Endometrium (tissue), 2 donors: ENCODE measurements around the gene UBR4.

Experiments used
- FAIRE-seq: peaks from 2 replicates; lab custom pipeline; 2012; peaks lifted over from hg19 to GRCh38; lab: Jason Lieb, UNC
- donor health status: control.
- donor health status: control.

UBR4 gene

DNA sequence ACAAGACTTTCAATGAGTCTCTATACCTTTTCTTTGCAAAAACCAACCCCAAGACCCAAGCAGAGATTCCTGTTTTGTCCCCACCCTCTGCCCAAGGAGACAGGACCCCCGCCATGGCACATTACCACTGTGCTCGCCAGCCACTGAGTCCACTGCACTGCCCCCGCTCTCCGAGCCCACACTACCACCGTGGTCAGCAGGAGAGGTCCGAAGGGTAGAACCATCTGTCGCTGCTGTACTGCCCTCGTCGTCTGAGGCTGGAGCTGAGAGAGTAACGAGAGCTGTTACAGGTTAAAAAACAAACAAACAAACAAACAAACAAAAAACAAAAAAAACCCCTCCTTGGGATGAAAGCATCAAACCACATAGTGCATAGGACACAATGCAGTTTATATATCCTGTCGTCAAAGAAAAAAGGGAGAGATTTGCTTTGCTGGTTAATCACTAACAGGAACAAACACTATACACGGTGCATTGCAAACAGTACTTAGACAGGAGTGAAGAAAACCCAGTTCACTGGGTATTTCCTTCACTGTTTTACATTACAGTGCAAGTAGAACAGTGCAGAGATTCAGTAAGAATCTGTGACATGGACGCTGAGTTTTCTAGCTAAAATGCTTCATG, 71.0 kb downstream of the UBR4 start:
- no peak for FAIRE-seq

DNA sequence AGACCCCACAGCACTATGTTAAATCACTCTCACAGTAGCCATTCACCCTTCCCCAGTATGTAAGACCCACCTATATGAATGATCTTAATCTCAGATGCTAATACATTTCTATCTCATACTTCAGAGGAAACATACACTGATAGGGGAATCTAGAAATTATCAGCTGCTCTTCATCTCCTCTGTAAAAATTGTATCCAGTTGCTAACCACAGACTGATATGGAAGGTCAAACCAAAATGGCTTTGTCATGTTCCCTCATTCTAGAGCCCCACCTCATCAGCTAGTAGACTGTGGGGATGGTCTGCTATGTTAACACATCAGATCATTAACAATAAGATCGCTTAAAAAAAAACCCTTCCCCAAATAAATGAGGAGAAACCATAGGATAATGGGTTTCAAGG, 71.7 kb downstream of the UBR4 start:
- no peak for FAIRE-seq

DNA sequence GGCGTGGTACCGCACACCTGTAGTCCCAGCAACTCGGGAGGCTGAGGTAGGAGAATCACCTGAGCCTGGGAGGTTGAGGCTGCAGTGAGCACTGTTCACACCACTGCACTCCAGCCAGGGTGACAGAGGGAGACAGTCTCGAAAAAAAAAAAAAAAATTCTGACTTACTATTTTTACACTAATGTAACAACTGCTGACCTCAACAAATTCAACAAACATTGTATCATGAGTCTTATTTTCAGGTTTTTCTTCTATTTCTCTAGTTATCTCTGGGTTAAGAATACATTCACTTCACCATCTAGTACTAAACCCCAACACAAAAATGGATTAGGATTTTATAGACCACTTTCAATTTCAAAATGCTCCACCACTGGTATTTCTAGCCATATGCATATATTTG, 72.9 kb downstream of the UBR4 start:
- FAIRE-seq: no peak

DNA sequence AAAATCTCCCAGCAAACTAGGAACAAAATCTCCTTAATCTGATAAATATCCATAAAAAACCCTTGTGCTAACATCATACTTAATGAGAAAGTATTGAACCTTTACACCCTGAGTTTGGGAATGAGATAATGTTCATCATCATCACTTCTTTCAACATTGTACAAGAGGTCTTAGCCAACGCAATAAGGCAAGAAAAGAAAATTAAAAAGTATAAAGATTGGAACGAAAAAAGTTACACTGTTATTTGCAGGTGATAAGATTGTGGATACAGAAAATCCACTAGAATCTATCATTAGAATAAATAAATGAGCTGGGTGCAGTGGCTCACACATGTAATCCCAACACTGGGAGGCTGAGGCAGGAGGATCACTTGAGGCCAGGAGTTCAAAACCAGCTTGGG, 76.7 kb downstream of the UBR4 start:
- FAIRE-seq: no peak

DNA sequence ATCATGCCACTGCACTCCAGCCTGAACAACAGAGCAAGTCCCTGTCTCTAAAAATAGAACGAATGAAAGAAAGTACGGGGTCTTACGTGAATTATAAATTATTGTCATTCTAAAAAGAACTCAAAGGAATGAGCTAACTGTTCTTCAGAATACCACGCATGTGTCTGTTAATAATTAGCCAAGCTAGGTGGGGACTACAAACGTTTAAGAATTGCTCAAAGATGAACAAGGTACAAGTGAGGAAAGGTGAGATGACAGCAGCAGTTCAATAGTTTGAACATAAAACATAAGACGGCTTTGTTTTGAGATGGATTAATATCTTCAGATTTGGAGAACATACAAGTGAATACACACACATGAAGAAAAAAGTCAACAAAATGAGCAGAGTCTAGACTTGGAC, 79.6 kb downstream of the UBR4 start:
- FAIRE-seq: no peak

DNA sequence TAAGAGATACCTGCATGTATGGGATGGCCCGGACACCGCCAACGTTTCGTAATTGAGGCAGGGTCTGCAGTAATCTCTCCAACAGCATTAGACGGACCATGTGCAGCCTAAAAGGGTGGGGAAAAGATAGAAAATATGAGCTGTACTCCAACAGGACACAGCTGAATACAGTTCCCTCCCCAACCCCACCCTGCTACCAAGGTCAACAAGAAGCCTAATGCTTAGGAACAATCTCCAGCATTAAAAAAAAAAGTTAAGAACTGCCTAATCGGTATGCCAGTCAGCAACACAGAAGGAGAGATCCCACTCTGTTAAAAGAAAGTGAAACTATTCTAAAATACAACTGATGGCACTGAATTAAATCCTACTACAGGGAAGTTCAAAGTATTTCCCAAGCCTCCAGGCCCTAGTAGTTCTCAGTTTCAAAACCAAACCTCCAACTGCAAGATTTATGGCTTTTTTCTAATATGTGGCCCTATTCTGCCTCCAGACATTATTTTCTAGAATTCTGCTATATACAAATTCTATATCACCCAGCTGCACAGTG, 81.0 kb downstream of the UBR4 start:
- no peak for FAIRE-seq

DNA sequence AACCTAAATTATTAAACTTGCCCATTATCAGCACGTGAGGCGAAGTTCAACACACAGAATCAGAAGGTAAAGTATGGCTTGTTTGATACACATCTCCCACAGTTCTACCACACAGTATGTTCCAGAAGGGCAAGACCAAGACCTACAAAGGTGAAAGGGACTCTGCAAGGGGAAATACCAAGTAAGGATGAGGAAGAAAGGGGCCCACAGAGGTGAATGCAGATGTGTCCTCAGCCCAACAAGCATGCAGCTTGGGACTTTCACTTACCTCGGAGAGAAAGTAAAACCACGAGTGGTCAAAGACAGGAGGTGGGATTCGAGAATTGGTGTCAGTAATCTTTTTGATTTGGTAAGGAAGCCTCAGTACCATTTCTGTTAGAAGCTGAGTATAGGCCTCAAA, 85.8 kb downstream of the UBR4 start:
- no peak for FAIRE-seq

DNA sequence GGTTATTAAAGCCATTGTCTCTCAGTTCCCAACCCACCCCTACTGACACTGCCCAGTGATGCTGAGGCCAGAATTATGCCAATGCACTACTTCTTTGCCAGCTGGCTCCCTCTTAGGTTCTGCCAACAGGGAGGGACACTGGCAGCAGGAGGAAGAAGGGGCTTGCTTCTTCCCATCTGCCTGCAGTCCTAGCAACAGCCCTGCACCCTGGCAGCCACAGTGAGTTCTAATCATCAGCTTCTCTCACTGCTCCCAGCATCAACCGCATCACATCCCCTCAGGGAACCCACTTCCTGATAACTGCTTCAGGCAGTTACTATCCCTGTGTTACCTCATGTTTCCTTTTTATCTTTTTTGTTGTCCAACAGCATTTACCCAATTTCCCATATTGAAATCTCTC, 86.2 kb downstream of the UBR4 start:
- no peak for FAIRE-seq

DNA sequence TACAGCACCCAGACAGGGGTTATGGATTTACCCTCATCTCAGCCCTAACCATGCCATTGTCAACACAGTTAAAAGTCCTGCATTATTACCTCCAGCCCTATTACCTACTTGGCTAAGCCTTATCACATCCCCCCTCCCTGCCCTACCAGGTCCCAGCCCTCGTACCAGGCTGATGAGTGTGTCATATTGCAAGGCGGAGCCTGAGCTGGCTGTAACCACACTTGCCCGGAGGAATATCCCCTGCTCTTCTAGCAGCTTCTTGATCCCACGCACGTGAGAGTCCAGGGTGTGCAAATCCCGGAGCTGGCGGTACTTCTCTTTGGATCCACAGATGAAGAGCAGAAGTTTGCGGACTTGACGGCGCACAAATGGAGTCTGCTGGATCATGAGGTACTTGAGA, 87.4 kb downstream of the UBR4 start:
- no peak for FAIRE-seq

DNA sequence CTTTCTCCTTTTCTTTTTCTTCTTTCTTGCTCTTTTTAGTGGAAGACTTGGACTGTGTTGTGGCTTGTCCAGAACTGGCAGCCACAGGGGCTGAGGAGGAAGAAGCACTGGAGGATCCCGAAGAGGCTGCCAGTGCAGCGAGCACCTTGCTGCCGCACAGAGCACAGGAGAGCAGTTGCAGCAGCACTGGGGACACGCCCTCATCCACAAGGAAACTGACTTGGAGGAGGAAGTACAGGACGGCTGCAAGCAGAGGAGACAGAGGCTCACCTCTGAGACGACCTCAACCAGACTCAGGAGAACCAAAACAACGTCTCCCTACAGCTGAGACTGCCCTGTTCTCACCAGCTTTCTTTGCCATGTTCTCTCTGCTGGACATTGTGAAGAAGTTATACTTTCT, 88.9 kb downstream of the UBR4 start:
- FAIRE-seq: no peak

DNA sequence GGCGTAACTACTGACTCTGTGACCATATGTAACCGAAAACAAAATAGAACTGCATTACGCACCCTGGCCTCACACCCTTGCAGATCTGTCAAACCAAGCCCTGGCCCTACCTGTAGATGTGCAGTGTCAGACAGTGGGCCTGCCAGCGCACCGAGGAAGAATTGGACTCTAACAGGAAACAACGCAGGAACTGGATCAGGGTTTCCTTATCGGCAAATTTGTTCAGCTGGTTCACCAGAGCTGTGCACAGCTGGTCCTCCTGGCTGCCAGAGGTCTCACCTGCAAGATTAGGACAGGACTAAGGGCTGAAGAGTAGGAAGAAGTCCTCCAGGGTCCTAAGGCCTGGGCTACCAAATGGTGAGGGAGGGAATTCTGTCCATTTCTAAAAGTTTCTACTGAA, 90.0 kb downstream of the UBR4 start:
- no peak for FAIRE-seq

DNA sequence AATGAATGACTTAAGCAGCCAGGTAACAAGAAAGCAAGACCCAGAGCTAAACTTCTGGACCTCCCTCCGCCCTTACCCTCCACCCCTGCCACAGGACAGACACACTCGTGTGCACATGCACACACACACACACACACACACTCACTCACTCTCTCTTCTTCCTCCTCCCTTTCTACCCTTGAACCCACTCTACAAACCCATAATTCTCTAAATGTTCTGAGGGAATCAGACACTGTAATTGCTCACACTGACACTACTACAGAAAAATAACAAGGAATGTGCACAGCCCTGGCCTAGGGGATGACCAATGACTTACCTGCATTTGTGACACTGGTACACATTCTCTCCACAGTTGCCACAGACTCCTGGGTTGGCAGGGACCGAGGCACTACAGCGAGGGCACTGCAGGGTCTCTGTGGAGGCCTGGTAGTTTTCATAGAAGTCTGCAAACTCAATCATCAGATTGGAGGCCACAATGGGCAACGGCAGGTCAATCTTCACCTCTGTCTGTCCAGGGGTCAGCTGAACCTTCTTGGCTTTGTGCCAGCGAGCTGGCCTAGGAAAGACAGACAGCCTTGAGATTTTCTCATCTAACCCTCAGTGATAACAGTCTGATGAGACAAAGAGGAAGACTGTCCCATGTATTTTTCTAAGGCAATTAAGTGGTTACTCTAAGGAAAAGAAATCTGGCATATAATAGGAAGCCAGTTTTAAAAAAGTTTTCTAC, 94.8 kb downstream of the UBR4 start:
- FAIRE-seq: no peak

DNA sequence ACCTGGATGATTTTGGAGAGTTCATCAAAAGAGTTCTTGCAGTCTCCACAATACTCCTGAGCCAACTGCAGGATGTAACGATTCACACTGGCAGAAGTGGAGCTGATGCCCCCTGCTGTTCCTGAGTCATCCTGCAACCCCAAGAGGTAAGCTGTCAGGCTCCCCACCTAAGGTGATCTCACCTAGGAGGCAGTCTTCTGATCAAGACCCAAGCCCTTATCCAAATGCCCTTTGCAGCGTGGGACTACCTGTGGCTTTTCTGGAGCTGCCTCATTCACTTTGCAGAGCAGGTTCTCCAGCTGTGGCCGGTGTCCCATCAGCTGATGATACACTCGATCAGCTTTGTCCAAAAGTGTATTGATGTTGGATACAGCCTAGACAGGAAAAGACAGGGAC, 96.4 kb downstream of the UBR4 start:
- FAIRE-seq: no peak

DNA sequence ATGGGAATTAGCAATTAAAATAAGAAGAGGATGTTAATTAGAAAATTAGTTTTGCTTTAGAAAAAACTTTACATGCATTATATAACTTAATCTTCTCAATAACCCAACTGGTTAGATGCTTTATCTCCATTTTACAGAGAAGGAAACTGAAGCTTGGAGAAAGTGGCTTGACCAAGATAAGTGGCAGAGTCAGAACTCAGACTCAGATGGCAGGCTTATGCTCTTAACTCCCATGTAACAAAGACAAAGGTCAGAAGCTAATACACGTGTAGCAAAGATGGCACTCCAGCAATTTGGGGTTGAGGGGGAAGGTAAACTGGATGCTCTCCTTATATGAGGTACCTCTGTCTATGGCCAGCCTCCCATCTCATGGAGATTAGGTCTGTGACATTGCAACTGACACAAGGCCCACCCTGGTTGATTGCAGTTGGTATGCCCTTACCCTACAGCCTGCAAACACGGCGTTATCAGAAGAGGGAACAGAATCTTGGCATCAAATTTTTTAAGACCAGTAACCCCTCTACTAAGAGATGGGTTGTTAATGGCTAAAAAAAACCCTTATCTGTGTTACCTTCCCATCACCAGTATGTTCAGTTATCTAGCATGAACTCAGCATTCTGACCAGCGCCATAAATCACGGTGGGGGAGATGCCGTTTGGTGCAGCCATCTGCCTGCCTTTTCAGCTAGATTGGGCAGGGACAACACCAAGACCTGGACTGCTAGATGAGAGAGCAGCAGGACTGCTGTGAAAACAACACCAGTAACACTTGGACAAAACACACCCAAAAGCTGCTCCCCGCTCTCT, 97.0 kb downstream of the UBR4 start:
- no peak for FAIRE-seq

DNA sequence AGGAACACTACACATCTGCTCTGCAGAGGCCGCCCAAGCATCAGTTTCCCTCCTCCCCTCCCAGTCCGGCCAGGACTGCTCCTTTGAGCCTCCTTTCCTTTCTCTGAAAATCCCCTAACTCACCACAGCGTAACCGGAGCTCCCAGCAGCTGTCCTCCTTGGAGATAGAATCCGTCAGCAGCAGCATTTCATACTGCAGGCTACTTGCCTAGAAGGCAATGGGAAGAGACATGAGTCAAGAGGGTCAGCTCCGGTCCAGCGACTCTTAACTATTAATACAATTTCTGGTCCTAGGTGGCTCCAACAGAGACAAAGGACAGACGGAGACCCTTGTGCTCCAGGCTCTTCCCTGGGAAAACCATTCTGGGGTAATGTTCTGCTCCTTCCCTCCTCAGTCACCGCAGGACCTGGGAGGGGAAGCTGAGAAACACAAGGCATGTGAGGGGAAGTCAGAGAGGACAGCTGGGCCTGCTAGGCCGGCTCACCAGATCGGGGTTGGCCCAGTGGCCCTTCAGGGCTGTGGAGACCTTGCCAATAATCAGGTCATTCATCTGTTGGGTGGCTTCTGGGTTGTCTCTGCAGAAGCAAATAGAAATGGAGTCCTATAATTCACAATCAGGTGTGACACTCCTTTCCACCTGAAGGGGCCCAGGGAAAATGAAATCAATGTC, 99.7 kb downstream of the UBR4 start:
- FAIRE-seq: no peak

DNA sequence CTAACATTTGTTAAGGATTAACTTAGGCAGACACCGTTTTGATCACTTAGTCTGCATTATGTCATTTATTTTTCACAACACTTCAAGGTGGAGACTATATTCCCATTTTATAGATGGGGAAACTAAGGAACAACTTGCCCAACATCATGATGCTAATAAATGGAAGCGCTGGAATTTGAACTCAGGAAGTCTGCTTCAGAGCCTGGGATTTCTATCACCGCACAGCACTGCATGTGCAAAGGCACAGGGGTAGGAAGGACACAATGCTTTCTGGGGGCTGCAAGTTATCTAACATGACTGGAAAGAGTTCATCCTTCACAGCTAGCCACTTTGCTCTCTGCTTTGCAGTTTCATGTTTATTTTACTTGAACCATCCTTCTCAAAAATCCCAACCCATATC, 100.5 kb downstream of the UBR4 start:
- no peak for FAIRE-seq

DNA sequence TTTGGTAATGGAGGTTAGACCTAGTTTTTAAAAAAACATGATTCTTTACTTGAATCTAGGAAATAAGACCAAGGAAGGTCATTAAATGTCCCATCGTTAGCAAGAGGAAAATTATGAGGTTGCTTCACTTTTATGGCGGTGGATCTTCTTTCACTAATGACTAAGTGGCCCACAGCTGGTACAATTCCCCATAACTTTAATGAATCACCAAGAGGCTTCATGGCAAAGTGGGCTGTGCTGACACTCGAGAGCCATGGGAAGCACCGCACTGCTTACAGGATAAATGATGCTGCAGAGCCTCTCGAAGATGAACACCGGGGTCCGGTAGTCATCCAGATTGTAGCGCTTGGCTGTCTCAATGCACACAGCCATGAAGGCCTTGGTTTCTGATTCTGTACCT, 108.8 kb downstream of the UBR4 start:
- FAIRE-seq: no peak

DNA sequence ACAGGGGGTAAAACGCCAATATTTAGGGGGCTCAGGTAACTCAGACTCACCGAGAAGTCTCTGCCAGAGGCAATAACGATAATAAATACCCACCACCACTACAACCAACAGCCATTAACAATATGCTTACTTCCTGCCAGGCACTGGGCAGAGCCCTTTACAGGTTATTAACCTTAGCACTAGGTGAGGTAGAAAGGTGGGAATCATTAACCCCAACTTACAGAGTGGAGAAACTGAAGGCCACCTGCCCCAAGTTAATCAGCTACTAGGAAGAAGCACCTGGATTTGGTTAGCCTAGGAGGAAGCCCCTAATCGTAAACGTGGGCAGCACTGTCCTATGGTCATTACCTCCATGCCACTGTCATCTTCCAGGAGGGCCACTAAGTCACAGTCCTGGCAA, 110.0 kb downstream of the UBR4 start:
- no peak for FAIRE-seq

DNA sequence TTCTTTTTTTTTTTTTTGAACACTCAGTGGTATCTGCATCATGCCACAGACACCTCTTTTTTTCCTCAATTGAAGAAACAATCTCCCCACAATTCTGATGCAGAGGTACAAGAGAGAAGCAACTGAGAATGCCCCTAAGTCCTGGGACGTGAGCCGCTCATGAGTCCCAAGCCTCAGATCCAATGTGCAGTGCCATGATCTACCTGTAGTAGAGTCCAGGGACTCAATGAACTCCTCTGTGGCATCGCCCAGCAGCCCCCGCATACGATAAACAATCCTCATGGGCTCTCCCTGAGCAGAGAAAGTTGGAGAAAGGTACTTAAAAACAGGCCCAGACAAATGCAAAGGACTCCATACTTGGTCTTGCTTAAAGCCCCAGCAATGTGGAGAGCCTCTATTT, 113.1 kb downstream of the UBR4 start:
- no peak for FAIRE-seq

DNA sequence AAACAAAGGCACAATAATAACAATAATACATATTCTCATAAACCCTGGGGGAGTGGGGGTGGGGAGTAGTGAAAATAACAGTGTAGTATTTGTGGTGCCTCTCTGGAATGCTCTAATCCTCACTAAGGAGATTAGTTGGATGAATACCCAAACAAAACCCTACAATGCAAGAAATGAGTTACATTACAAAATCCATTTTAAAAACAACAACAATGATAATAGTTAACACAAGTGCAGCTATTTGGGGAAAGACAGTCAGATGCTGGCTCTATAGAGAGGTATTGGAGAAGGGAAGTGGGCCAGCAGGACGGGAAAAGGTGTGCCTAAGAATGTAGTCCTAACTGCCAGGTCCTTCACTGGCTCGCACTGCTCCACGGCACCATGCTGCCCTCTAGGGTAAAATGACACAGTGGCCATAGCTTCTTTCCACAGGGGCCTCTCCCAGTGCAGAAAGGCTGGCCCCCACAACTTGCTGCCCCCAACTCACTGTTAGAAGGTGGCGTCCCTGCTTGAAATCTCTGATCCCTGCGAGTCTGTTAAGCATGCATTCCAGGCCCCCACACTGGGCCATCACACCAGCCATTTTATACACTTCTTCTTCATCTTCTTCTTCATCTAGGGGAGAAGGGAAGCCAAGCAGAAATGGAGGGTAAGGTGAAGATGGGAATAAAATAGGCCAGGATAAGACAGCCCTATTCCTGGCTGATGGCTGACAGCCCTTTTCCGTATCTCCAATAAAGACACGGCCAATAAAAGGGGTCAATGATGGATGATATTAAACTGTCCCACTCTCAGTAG, 113.8 kb downstream of the UBR4 start:
- FAIRE-seq: no peak

DNA sequence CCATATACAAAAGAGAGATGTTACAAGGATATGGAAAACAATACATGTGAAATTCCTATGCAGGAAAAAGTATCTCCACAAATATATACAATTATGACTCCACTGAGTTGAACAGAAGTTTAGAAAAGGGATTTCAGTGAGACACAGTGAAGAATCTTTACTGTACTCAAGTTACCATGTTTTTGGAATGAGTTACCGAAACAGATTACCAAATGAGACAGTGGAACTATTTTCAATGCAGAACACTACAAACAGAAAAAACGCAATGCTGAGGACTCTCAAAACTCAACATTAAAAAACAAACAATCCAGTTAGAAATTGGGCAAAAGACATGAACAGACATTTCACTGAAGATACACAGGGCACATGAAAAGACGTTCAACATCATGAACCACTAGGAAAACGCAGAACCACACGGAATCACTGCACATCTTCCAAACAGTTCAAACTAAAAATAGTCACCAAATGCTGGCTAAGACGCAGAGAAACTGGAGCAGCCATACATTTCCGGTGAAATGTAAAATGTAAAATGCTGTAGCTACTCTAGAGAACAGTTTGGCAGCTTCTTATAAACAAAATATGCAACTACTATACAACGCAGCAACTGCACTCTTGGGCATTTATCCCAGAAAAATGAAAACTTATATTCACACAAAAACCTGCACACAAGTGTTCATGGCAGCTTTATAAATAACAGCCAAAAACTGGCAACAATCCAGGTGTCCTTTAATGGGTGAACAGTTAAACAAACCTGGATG, 118.7 kb downstream of the UBR4 start:
- no peak for FAIRE-seq
